ENCODE results near the gene THOP1. TPM values are rescaled to one million over a fixed set of nuclear protein-coding genes. Genes with fewer than 3 reads are reported as not detected.

THOP1 gene
- total RNA-seq, 4 donors from 2014 or later, result 5.9 to 51.8 (median 25.2) TPM

GRCh38 chr19:2811221-2811722, 26.0 kb downstream of the THOP1 start:
- no peak overlapping the region for H3K4me3 ChIP-seq
- no peak for TF ChIP-seq CTCF (IDR thresholded peaks at IDR 0.05)
- TF ChIP-seq POLR2A (IDR thresholded peaks at IDR 0.05), result no peak
- H3K36me3 ChIP-seq, result no peaks in the 10 kb centered on the region

GRCh38 chr19:2811735-2812413, 26.6 kb downstream of the THOP1 start:
- intact Hi-C loops (cut with DNase I; ENCODE audit: low total_unique reads), result no loop called here
- H3K4me1 ChIP-seq, result no peaks in the 10 kb centered on the region
- DNase-seq, result no peak
- no peak overlapping the region for H3K27ac ChIP-seq
- no peak for TF ChIP-seq CTCF (IDR thresholded peaks at IDR 0.05)
- TF ChIP-seq POLR2A (IDR thresholded peaks at IDR 0.05), result no peak
- H3K27me3 ChIP-seq, result no peaks in the 10 kb centered on the region
- H3K4me3 ChIP-seq, result no peak overlapping the region
- no peaks in the 10 kb centered on the region for H3K36me3 ChIP-seq
- no peaks in the 10 kb centered on the region for H3K9me3 ChIP-seq

More at GRCh38 chr19:2811221-2811722, 26.0 kb downstream of the THOP1 start:
- Histone ChIP-seq H3K9me3 (no peaks in the 10 kb centered on the region), H3K4me1 (no peaks in the 10 kb centered on the region), H3K27ac (no peak overlapping the region), H3K27me3 (no peaks in the 10 kb centered on the region)
- DNase-seq, result no peak
- intact Hi-C loops (cut with DNase I; ENCODE audit: low total_unique reads), result no loop called here

- Histone ChIP-seq H3K27ac (no peak overlapping the region), H3K27me3 (no peaks in the 10 kb centered on the region), H3K9me3 (no peaks in the 10 kb centered on the region), H3K4me1 (no peaks in the 10 kb centered on the region), H3K4me3 (no peak overlapping the region), H3K36me3 (no peaks in the 10 kb centered on the region)
- TF ChIP-seq POLR2A (IDR thresholded peaks at IDR 0.05) (no peak), CTCF (IDR thresholded peaks at IDR 0.05) (no peak)
- no peak for DNase-seq
- intact Hi-C loops (cut with DNase I; ENCODE audit: low total_unique reads), result no loop called here
Observed at GRCh38 chr19:2812414-2813234, 27.3 kb downstream of the THOP1 start.

DNA sequence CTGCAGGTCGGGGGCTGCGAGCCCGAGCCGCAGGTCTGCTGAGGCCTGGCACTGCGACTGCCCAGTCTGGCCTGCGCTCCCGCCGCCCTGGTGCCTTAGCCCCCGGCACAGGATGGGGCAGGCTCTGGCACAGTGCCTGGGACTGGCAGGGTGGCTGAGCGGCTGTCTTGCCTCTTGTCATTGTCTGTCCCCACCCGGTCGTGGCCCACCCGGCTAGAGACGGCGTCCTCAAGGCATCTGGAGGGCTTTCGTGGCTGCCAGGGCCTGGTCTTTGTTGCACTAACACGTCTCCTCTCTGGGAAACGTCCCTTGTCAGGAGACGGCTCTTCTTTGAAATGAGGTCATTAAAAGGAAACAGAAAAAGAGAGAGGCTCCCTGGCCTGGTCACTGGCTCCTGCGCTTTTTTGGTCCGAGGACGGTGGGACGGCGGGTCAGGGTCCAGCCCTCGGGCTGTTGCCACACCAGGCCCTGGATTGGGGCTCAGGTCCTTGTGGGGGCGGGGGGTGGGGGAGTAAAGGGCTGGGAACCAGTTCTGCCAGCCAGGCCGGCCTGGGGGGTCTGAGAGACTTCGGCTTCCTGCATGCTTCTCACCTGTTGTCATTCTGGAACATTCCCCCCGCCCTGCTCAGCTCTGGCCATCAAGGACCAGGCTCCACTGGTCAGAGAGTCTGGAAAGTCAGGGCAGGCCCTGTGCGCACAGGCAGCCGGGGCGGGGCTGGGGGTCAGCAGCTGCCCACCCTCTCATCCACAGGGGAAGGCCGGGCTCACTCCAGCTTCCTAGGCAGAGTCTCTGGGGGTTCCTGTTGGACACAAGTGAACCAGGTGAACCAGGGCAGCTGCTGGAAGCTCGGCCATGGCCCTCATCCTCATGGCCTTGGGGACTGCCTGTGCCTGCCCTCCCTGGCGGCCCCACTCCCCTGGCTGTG, 28.2 kb downstream of the THOP1 start:
- no peak for DNase-seq
- Histone ChIP-seq H3K9me3 (no peaks in the 10 kb centered on the region), H3K27ac (no peak overlapping the region), H3K27me3 (no peaks in the 10 kb centered on the region), H3K36me3 (no peaks in the 10 kb centered on the region), H3K4me3 (no peak overlapping the region), H3K4me1 (no peaks in the 10 kb centered on the region)
- intact Hi-C loops (cut with DNase I; ENCODE audit: low total_unique reads), result no loop called here
- TF ChIP-seq CTCF (IDR thresholded peaks at IDR 0.05) (no peak), POLR2A (IDR thresholded peaks at IDR 0.05) (no peak)

Data from uterus (tissue), 4 donors.